Endothelial cell of umbilical vein (primary cell): ENCODE data around the gene TNPO3. TPM values are rescaled to one million over a fixed set of nuclear protein-coding genes. Genes with fewer than 3 reads are reported as not detected.

Experiments
- BruUV-seq: library from RNA; stranded (reverse); fragments of 400-500 nt; replicated peaks from 2 replicates; lab custom pipeline; 2021; lab: Mats Ljungman, UMichigan
- CTCF ChIA-PET: fragments of 300-600, 350-600 bp; sonication (Branson Sonifier 250); formaldehyde crosslinking; loops from one replicate; lab custom pipeline; 2021; ENCODE audit warnings: antibody characterized with exemption, inconsistent platforms; lab: Charles Lee
- POLR2A ChIA-PET: fragments of 300-600, 350-600 bp; sonication (Branson Sonifier 250); formaldehyde crosslinking; loops from one replicate; lab custom pipeline; 2021; ENCODE audit warnings: antibody characterized with exemption, inconsistent platforms; lab: Charles Lee
- DNase-seq: peaks from one replicate; pipeline ENCODE4 v3.0.0-alpha.2; 2011; ENCODE audit warnings: low read depth, low spot score
- FAIRE-seq: peaks from 2 replicates; lab custom pipeline; 2011; peaks lifted over from hg19 to GRCh38; lab: Jason Lieb, UNC
- H2AFZ ChIP-seq: 2 replicates; pipeline ENCODE4 v1.6.0; 2012; ENCODE audit warnings: low read depth, low read length, control low read depth, inconsistent platforms
- H3K27ac ChIP-seq: 2 replicates; pipeline ENCODE4 v1.5.1; 2011; ENCODE audit warnings: low read depth, mild to moderate bottlenecking, control low read depth, low read length, moderate library complexity; ENCODE audit not compliant: insufficient read depth
- H3K27me3 ChIP-seq, 2 experiments: 2 replicates each; pipeline versions ENCODE4 v1.6.0 to v1.6.1; 2011; ENCODE audit warnings: low read length in 2 of 2, mixed read lengths in 1 of 2; ENCODE audit not compliant: control insufficient read depth in 2 of 2, insufficient read depth in 2 of 2
- H3K36me3 ChIP-seq, 2 experiments: 2 replicates in 1 of 2; 3 replicates in 1 of 2; pipeline ENCODE4 v1.5.1; 2011; ENCODE audit warnings: low read length in 2 of 2, mild to moderate bottlenecking in 1 of 2, moderate library complexity in 1 of 2; ENCODE audit not compliant: control insufficient read depth in 2 of 2, insufficient read depth in 2 of 2; ENCODE audit errors: extremely low read depth in 1 of 2
- H3K4me1 ChIP-seq: 3 replicates; pipeline ENCODE4 v1.5.1; 2011; ENCODE audit warnings: mild to moderate bottlenecking, low read length; ENCODE audit not compliant: control insufficient read depth, insufficient read depth; ENCODE audit errors: extremely low read depth
- H3K4me2 ChIP-seq: 2 replicates; pipeline ENCODE4 v1.6.1; 2011; ENCODE audit warnings: low read length, control low read depth, mixed read lengths; ENCODE audit not compliant: insufficient read depth
- H3K4me3 ChIP-seq, 3 experiments: fragments of 200-600 bp in 1 of 3; sonication (generic), shearing (Covaris generic) in 1 of 3; replicated peaks in 1 of 3; 2 replicates each; pipeline ENCODE4 v1.5.1; 2011 to 2016; ENCODE audit warnings: control low read depth in 3 of 3, low read length in 3 of 3, mild to moderate bottlenecking in 2 of 3, inconsistent platforms in 1 of 3, low read depth in 1 of 3, moderate library complexity in 1 of 3; ENCODE audit not compliant: insufficient read depth in 1 of 3
- H3K79me2 ChIP-seq: 2 replicates; pipeline ENCODE4 v1.6.0; 2012; ENCODE audit warnings: low read length, inconsistent platforms; ENCODE audit not compliant: control insufficient read depth, insufficient read depth
- H3K9ac ChIP-seq: replicated peaks from 2 replicates; pipeline ENCODE3; 2011; ENCODE audit warnings: low read length, control low read depth; ENCODE audit not compliant: insufficient read depth; ENCODE audit errors: extremely low read depth
- H3K9me1 ChIP-seq: replicated peaks from 3 replicates; pipeline ENCODE4 v1.6.0; 2011; ENCODE audit warnings: mild to moderate bottlenecking, low read length; ENCODE audit not compliant: control insufficient read depth, insufficient read depth; ENCODE audit errors: extremely low read depth
- H3K9me3 ChIP-seq: replicated peaks from 2 replicates; pipeline ENCODE4 v1.5.1; 2012; ENCODE audit warnings: low read length, inconsistent platforms; ENCODE audit not compliant: control insufficient read depth, insufficient read depth
- H4K20me1 ChIP-seq: replicated peaks from 2 replicates; pipeline ENCODE3; 2011; ENCODE audit warnings: mild to moderate bottlenecking, low read length; ENCODE audit not compliant: control insufficient read depth, insufficient read depth; ENCODE audit errors: extremely low read depth
- CTCF ChIP-seq, 2 donors: IDR thresholded peaks; 1 replicate in 1 of 2; 2 replicates in 1 of 2; pipeline ENCODE4 v1.5.1; 2011; ENCODE audit warnings: low read length in 2 of 2, mild to moderate bottlenecking in 2 of 2, moderate library complexity in 2 of 2, control low read depth in 1 of 2, inconsistent platforms in 1 of 2, low read depth in 1 of 2; ENCODE audit not compliant: insufficient read depth in 1 of 2; ENCODE audit errors: extremely low read depth in 1 of 2
- EZH2 ChIP-seq: IDR thresholded peaks from 2 replicates; pipeline ENCODE4 v1.6.1; 2012; ENCODE audit warnings: borderline replicate concordance, low read depth, mild to moderate bottlenecking, moderate library complexity, low read length, inconsistent platforms; ENCODE audit not compliant: severe bottlenecking
- FOS ChIP-seq: IDR thresholded peaks from 2 replicates; pipeline ENCODE4 v1.6.1; 2011; ENCODE audit warnings: mild to moderate bottlenecking, low read length, moderate library complexity, borderline replicate concordance; ENCODE audit not compliant: insufficient read depth
- GATA2 ChIP-seq: IDR thresholded peaks from 2 replicates; pipeline ENCODE4 v1.7.0; 2011; ENCODE audit warnings: low read depth, mild to moderate bottlenecking, moderate library complexity, mixed read lengths, low read length; ENCODE audit not compliant: insufficient read length, insufficient read depth
- JUN ChIP-seq: IDR thresholded peaks from 2 replicates; pipeline ENCODE4 v1.6.1; 2011; ENCODE audit warnings: borderline replicate concordance, low read depth; ENCODE audit not compliant: insufficient read length, insufficient read depth
- MAX ChIP-seq: IDR thresholded peaks from 2 replicates; pipeline ENCODE4 v1.6.1; 2011; ENCODE audit not compliant: insufficient read depth, insufficient read length
- dilution Hi-C: fragments of 300-500 bp; cut with MboI; formaldehyde crosslinking; loops from one replicate; pipeline ENCODE4 v1.15.0; 2019; ENCODE audit warnings: low sequenced_read_pairs; ENCODE audit not compliant: extremely low pct_ligation_motif_present
- intact Hi-C: fragments of 100-400 bp; cut with micrococcal nuclease; formaldehyde crosslinking; loops from one replicate; pipeline ENCODE4 v1.10.0; 2022
- polyA plus RNA-seq, 4 experiments: library from polyadenylated mRNA; depleted of rRNA in 3 of 4; stranded (reverse) in 3 of 4; unstranded in 1 of 4; fragments of >200 nt; gene quantifications; 2 replicates each; pipeline versions ENCODE4 v1.2.1 to v1.2.3, GENCODE V29; 2011 to 2012; ENCODE audit warnings: missing spikeins in 1 of 4
- total RNA-seq: library from RNA; stranded (reverse); gene quantifications from 2 replicates; pipeline ENCODE4 v1.2.3, GENCODE V29; 2021

Gene TNPO3
- total and polyA plus RNA-seq, 2 donors (not counting 3 experiments of a cell fraction or from before 2014, with no cell fraction given) = 29.0 to 46.9 TPM

GRCh38 chr7:128974241-128974934 lies 80.5 kb downstream of the TNPO3 start:
- Histone ChIP-seq H3K4me2 (no peak overlapping the region), H3K36me3 (peaks cover 13 to 14% of the 10 kb centered on the region in 2 experiments), H3K79me2 (no peaks in the 10 kb centered on the region), H3K9me3 (no peaks in the 10 kb centered on the region), H3K27me3 (no peaks in the 10 kb centered on the region), H2AFZ (no peak overlapping the region), H3K4me3 (no peak overlapping the region), H4K20me1 (no peaks in the 10 kb centered on the region), H3K9me1 (no peaks in the 10 kb centered on the region), H3K4me1 (no peaks in the 10 kb centered on the region), H3K9ac (no peak overlapping the region), H3K27ac (no peak overlapping the region)
- BruUV-seq = no TSS peak
- TF ChIP-seq EZH2 = no peak
- no peak for TF ChIP-seq GATA2
- no peak for TF ChIP-seq CTCF (IDR thresholded peaks at IDR 0.05; ENCODE audit: extremely low read depth in 1 of 2, insufficient read depth in 1 of 2, low read depth in 1 of 2, low read length in 2 of 2)
- no peak for TF ChIP-seq MAX
- TF ChIP-seq FOS = no peak
- no peak for TF ChIP-seq JUN
- intact Hi-C loops = no loop called here
- dilution Hi-C loops = no loop called here
- ChIA-PET POLR2A (no interaction called here), CTCF (interaction anchor here (1.1 kb wide), 1 partner anchor 13 kb away, joined by 3 read pairs; no protein-coding TSS in a partner anchor)
- no peak for DNase-seq
- FAIRE-seq = no peak
